ENCODE measurements around the gene FAM131C. TPM values are rescaled to one million over a fixed set of nuclear protein-coding genes. Genes with fewer than 3 reads are reported as not detected.
"Not testable (repeated sequence)": the region's sequence is repeated elsewhere in the genome, so short reads cannot be mapped to it uniquely, and the experiment has no call there.

FAM131C gene
- total and polyA plus RNA-seq, 8 donors, result 0.31 to 13.5 (median 1.7) TPM

DNA sequence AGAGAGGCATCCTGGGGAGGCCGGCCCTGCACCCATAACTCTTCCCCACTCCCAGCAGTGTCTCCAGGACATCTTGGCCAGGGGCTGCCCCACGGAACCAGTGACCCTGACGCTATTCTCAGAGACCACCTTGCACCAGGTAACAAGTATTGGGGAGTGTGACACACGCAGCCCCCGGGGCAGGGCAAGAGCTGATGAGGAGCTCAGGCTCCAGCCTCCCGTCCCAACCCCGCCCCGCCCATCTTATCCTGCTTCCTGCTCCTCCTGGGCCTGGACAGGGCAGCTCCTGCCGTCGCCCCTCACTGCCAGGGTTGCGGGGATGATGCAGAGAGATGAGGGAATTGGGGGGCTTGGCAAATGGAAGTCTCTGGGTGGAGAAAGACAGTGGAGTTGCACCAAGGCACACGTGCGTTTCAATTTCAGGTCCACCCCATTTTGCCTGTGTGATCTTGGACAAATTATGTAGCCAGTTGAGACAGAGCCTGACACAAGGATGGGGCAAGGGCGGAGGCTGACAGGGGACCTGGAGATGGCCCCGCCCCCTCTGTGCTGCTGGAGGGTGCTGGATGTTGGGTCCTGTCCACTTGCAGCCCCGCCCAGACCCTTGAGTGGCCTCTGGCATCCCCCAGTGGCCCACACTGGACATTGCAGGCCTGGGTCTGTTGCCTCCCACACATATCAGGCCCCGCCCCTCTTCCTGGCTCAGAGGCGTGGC is 40.9 kb downstream of the FAM131C start:
- 53 to 58% methylated on average over 17 to 18 of the region's 18 CpGs for WGBS, 2 donors
- TF ChIP-seq, protein P1, sequence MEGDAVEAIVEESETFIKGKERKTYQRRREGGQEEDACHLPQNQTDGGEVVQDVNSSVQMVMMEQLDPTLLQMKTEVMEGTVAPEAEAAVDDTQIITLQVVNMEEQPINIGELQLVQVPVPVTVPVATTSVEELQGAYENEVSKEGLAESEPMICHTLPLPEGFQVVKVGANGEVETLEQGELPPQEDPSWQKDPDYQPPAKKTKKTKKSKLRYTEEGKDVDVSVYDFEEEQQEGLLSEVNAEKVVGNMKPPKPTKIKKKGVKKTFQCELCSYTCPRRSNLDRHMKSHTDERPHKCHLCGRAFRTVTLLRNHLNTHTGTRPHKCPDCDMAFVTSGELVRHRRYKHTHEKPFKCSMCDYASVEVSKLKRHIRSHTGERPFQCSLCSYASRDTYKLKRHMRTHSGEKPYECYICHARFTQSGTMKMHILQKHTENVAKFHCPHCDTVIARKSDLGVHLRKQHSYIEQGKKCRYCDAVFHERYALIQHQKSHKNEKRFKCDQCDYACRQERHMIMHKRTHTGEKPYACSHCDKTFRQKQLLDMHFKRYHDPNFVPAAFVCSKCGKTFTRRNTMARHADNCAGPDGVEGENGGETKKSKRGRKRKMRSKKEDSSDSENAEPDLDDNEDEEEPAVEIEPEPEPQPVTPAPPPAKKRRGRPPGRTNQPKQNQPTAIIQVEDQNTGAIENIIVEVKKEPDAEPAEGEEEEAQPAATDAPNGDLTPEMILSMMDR (IDR thresholded peaks at IDR 0.05), result peak; percentile 79 to 98 (median 92)
- ATAC-seq, result peak; percentile 78 to 99 (median 96)
- Histone ChIP-seq H3K36me3 (no peaks in the 10 kb centered on the region), H3K27ac (no peak overlapping the region), H3K4me3 (no peak overlapping the region), H3K27me3 (no peaks in the 10 kb centered on the region), H3K4me1 (no peaks in the 10 kb centered on the region), H3K9me3 (no peaks in the 10 kb centered on the region)
- no peak for FAIRE-seq
- peak; percentile 74 to 92 (median 85) for DNase-seq
- intact Hi-C loops (cut with DNase I), result no loop called here

DNA sequence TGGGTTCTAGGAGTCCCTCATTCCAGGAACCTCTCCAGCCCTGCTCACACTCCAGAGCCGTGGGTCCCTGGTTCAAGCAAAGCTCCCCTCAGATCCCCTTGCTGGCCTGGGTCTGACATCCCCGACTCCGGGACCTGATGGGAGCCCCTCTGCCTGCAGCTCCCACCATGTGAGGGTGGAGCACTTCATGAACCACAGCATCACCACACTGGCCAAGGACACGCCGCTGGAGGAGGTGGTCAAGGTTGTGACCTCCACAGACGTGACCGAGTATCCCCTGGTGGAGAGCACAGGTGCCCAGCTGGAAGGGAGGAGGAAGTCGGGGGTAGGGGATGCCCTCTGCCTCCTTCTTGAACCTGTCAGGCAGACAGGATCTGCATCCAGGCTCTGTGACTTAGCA is 41.9 kb downstream of the FAM131C start:
- TF ChIP-seq, protein P1 (IDR thresholded peaks at IDR 0.05), result no peak
- Histone ChIP-seq H3K36me3 (no peaks in the 10 kb centered on the region), H3K27ac (no peak overlapping the region), H3K9me3 (no peaks in the 10 kb centered on the region), H3K4me1 (peaks cover 0 to 7% (median 7%) of the 10 kb centered on the region in 3 donors), H3K27me3 (no peaks in the 10 kb centered on the region), H3K4me3 (no peak overlapping the region)
- DNase-seq (peak in 1 of 6 donors; percentile 65), FAIRE-seq (no peak), ATAC-seq (no peak)
- WGBS, 2 donors, result 68 to 86% methylated on average over 8 of the region's 8 CpGs
- intact Hi-C loops (cut with DNase I), result no loop called here

DNA sequence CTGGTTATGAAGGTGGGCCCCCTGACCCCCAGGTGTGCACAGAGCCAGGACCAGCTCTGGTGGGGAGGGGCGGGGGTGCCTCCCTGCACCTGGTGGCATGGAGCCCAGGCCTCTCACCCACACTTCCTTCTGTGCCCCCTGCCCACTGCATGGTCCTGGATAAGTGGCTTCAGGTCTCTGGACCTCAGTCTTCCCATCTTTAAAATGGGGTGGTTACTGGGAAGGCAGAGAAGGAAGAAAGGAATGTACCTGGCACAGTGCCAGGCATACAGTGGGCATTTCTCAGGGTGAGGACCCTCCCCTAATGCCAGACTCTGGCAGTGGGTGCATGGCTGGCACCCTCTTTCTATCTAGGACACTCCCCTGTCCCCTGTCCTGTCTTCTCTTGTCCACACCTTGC is 44.2 kb downstream of the FAM131C start:
- ATAC-seq (no peak), DNase-seq (peak in 1 of 6 donors; percentile 41), FAIRE-seq (no peak)
- Histone ChIP-seq H3K36me3 (no peaks in the 10 kb centered on the region), H3K27ac (no peak overlapping the region), H3K4me3 (no peak overlapping the region), H3K9me3 (no peaks in the 10 kb centered on the region), H3K4me1 (peaks cover 0 to 7% (median 7%) of the 10 kb centered on the region in 3 donors), H3K27me3 (no peaks in the 10 kb centered on the region)
- WGBS, 2 donors, result 79 to 89% methylated on average over 1 of the region's 1 CpG
- TF ChIP-seq, protein P1 (IDR thresholded peaks at IDR 0.05), result no peak
- intact Hi-C loops (cut with DNase I), result no loop called here

DNA sequence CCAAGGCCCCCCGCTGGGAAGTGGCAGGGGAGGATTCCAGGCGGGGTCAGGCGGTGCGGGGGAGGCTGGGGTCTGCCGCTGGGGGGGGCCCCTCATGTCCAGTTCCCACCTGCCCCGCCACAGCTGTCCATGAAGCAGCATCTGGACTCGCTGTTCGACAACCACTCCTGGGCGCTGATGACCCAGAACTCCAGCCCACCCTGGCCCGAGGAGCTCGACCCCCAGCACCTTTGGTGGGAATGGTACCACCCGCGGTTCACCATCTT is 44.5 kb downstream of the FAM131C start:
- WGBS, 2 donors, result 44 to 51% methylated on average over 4 to 13 of the region's 13 CpGs
- H3K36me3 ChIP-seq; DNase-seq; H3K9me3 ChIP-seq; H3K4me1 ChIP-seq; H3K4me3 ChIP-seq; ATAC-seq; intact Hi-C loops (cut with DNase I); H3K27ac ChIP-seq; FAIRE-seq; H3K27me3 ChIP-seq: not testable (repeated sequence)

DNA sequence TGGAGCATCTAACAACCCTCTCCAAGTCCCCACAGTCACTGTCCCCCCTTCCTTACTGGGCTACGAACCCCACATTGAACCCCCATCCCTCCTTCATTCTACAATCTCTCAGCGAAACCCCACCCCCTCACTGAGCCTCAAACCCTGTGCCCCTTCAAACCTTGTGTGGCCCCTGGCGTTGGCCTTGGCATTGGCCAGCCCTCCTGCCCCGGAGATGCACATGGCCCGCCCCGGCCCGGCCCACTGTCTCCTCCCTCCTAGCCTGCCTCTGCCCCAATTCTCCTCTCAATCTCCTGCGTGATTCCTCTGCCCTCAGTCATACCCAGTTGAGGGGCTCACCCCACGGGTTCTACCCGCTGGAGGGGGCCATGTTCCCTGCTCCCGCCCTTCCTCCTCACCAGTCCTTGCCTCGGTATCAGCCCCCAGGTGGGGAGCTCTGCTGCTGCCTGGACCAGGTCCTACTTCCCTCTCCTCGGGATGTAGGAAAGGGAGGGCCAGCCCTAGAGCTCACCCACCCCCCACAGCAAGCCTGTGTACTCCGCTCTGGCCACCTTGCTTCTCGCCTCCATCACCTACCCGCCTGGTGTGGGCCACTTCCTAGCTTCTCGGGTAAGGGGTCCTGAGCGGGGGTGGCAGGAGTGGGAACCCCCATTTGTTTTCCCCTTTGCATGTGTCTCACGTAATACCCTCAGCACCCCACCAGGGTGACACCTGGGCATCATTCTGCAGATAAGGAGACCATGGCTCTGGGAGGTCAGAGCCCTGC is 45.0 kb downstream of the FAM131C start:
- Histone ChIP-seq H3K36me3 (no peaks in the 10 kb centered on the region), H3K9me3 (no peaks in the 10 kb centered on the region), H3K27me3 (no peaks in the 10 kb centered on the region), H3K4me1 (peaks cover 0 to 7% (median 7%) of the 10 kb centered on the region in 3 donors), H3K4me3 (no peak overlapping the region), H3K27ac (no peak overlapping the region)
- peak in 1 of 6 donors; percentile 58 for DNase-seq
- no peak for FAIRE-seq
- intact Hi-C loops (cut with DNase I), result no loop called here
- TF ChIP-seq, protein P1 (IDR thresholded peaks at IDR 0.05), result no peak
- ATAC-seq, result no peak
- 48 to 58% methylated on average over 15 to 19 of the region's 19 CpGs for WGBS, 2 donors
